Neural progenitor cell (in vitro differentiated cells): Measurements from ENCODE around the gene INMT. TPM values are rescaled to one million over a fixed set of nuclear protein-coding genes. Genes with fewer than 3 reads are reported as not detected.

ENCODE experiments used
- DNase-seq: peaks from one replicate; pipeline ENCODE4 v3.0.0-alpha.2; 2016; ENCODE audit warnings: low spot score
- H2AFZ ChIP-seq: fragments of 200-600 bp; sonication (generic); replicated peaks from 2 replicates; pipeline ENCODE4 v1.6.1; 2016; ENCODE audit warnings: antibody characterized with exemption
- H3F3A ChIP-seq: fragments of 200-600 bp; sonication (generic); 2 replicates; pipeline ENCODE4 v1.6.1; 2016; ENCODE audit warnings: antibody characterized with exemption, low read depth
- H3K27ac ChIP-seq: fragments of 200-600 bp; sonication (generic); 2 replicates; pipeline ENCODE4 v1.5.1; 2016; ENCODE audit warnings: mild to moderate bottlenecking
- H3K27me3 ChIP-seq: fragments of 200-600 bp; sonication (generic); 2 replicates; pipeline ENCODE4 v1.6.1; 2016; ENCODE audit warnings: mild to moderate bottlenecking, moderate library complexity
- H3K36me3 ChIP-seq: fragments of 200-600 bp; sonication (generic); 2 replicates; pipeline ENCODE4 v1.5.1; 2016
- H3K4me1 ChIP-seq: fragments of 200-600 bp; sonication (generic); 2 replicates; pipeline ENCODE4 v1.6.1; 2016; ENCODE audit warnings: mixed run types
- H3K4me2 ChIP-seq: fragments of 200-600 bp; sonication (generic); 2 replicates; pipeline ENCODE4 v1.6.1; 2016
- H3K4me3 ChIP-seq: fragments of 200-600 bp; sonication (generic); 2 replicates; pipeline ENCODE4 v1.5.1; 2016
- H3K79me2 ChIP-seq: fragments of 200-600 bp; sonication (generic); 2 replicates; pipeline ENCODE4 v1.6.1; 2016; ENCODE audit warnings: low read depth
- H3K9ac ChIP-seq: fragments of 200-600 bp; sonication (generic); 2 replicates; pipeline ENCODE4 v1.6.1; 2016
- H3K9me3 ChIP-seq: fragments of 200-600 bp; sonication (generic); 2 replicates; pipeline ENCODE4 v1.5.1; 2016; ENCODE audit warnings: low read depth
- H4K20me1 ChIP-seq: fragments of 200-600 bp; sonication (generic); 2 replicates; pipeline ENCODE4 v1.6.1; 2016; ENCODE audit warnings: low read depth
- H3K27ac Mint-ChIP-seq: 3 replicates; pipeline ENCODE4 v1.8.0; 2021; ENCODE audit warnings: mixed read lengths
- H3K27me3 Mint-ChIP-seq: 2 replicates; pipeline ENCODE4 v1.8.0; 2022; ENCODE audit warnings: low read depth, mild to moderate bottlenecking, inconsistent platforms, moderate library complexity, mixed read lengths; ENCODE audit not compliant: insufficient read depth
- H3K36me3 Mint-ChIP-seq: 3 replicates; pipeline ENCODE4 v1.8.0; 2021; ENCODE audit warnings: mixed read lengths
- H3K4me1 Mint-ChIP-seq: 3 replicates; pipeline ENCODE4 v1.8.0; 2021; ENCODE audit warnings: mixed read lengths
- H3K4me3 Mint-ChIP-seq: 3 replicates; pipeline ENCODE4 v1.8.0; 2021; ENCODE audit warnings: mild to moderate bottlenecking, moderate library complexity, mixed read lengths
- H3K9me3 Mint-ChIP-seq: 3 replicates; pipeline ENCODE4 v1.8.0; 2020; ENCODE audit warnings: mixed read lengths
- EZH2 ChIP-seq: fragments of 200-600 bp; sonication (generic); IDR thresholded peaks from 2 replicates; pipeline ENCODE4 v1.6.1; 2017; ENCODE audit warnings: antibody characterized with exemption, mild to moderate bottlenecking, moderate library complexity
- EZH2phosphoT487 ChIP-seq: fragments of 200-600 bp; sonication (generic); IDR thresholded peaks from 2 replicates; pipeline ENCODE4 v1.6.1; 2017; ENCODE audit warnings: antibody characterized with exemption
- total RNA-seq: library from RNA; depleted of rRNA; stranded (reverse); fragments of >200 nt; gene quantifications from 2 replicates; pipeline ENCODE4 v1.2.3, GENCODE V29; 2015; ENCODE audit warnings: low replicate concordance
- TF ChIP-seq, protein P1 (sequence below): fragments of 200-600 bp; sonication (generic); IDR thresholded peaks from 2 replicates; pipeline ENCODE4 v1.5.1; 2017; ENCODE audit warnings: antibody characterized with exemption, mild to moderate bottlenecking

Gene INMT
- total RNA-seq, 1 donor from 2014 or later, result 5.0 TPM

DNA sequence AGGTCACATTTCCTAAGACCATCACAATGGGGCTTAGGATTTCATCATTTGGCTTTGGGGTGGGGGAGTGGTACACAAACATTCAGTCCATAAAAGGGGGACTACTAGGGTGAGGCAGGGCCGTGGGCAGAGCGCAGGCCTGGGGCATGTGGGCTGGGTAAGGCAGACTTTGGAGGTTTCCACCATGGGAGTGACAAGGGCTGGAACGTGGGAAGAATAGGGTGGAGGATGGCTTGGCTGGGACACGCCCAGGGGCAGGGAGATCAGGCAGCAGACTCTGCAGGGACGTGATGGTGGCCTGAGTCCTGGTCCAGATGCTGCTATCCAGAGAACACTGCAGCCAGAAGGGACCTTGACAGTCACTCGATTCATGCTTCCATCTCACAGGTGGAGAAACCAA, 45.0 kb upstream of the INMT start:
- H3F3A ChIP-seq, result no peaks in the 10 kb centered on the region
- peak overlapping the region; percentile 76 for H3K27ac Mint-ChIP-seq

DNA sequence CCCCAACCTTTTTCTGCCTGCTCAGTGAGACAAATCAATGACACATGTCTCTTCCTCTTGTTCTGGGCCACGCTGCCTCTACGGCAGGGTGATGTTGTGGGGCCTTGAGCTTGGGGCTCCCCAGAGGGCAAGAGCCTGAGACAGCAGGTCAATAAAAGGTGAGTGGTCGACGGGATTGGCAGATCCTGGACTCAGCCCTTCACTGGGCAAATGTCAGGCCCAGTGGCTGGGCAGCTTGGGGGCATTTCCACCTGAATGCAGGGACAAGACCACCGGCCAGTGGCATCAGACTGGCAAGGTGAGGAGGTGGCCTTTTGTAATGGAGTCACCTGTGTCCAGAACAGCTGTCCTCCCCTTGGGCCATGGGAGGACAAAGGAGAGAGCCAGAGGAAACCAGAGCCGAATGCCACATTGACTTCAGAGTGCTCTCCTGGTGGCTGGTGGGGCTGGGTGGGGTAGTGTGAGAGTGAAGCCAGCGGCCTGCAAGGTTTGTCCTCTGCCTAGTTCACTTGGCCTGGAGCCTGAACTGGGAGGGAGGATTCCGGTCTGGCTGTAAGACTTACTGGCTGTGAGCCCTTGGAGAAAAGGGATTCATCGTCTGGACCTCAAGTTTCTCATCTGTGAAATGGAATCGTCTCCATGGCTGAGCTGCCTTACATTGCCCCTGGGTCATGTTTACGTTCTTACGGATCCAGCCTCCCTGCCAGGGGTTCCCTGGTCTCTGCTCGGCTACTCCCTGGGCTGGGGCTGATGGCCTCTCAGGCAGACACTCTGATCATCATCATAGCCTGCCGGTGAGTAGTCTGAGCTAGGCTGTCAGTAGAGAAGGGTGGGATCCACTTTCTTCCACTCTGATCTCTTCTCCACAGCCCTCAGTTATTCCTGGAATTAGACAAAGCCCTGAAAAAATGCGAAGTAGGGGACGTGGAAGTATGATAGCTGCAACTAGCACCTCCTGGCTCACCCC, 44.3 kb upstream of the INMT start:
- H3K27me3 Mint-ChIP-seq, result peaks cover 2% of the 10 kb centered on the region
- Histone ChIP-seq H3K27me3 (no peaks in the 10 kb centered on the region), H4K20me1 (no peaks in the 10 kb centered on the region), H3K4me1 (peaks cover 4% of the 10 kb centered on the region), H3F3A (no peaks in the 10 kb centered on the region), H3K4me3 (no peak overlapping the region), H3K27ac (no peak overlapping the region), H3K79me2 (no peaks in the 10 kb centered on the region), H3K9ac (no peak overlapping the region), H3K9me3 (no peaks in the 10 kb centered on the region), H2AFZ (no peak overlapping the region), H3K4me2 (no peak overlapping the region), H3K36me3 (no peaks in the 10 kb centered on the region)
- H3K36me3 Mint-ChIP-seq, result no peaks in the 10 kb centered on the region
- TF ChIP-seq, protein P1, sequence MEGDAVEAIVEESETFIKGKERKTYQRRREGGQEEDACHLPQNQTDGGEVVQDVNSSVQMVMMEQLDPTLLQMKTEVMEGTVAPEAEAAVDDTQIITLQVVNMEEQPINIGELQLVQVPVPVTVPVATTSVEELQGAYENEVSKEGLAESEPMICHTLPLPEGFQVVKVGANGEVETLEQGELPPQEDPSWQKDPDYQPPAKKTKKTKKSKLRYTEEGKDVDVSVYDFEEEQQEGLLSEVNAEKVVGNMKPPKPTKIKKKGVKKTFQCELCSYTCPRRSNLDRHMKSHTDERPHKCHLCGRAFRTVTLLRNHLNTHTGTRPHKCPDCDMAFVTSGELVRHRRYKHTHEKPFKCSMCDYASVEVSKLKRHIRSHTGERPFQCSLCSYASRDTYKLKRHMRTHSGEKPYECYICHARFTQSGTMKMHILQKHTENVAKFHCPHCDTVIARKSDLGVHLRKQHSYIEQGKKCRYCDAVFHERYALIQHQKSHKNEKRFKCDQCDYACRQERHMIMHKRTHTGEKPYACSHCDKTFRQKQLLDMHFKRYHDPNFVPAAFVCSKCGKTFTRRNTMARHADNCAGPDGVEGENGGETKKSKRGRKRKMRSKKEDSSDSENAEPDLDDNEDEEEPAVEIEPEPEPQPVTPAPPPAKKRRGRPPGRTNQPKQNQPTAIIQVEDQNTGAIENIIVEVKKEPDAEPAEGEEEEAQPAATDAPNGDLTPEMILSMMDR, result no peak
- TF ChIP-seq EZH2phosphoT487 (no peak), EZH2 (no peak)
- no peaks in the 10 kb centered on the region for H3K9me3 Mint-ChIP-seq
- H3K4me1 Mint-ChIP-seq, result peaks cover 14% of the 10 kb centered on the region
- peak overlapping the region; percentile 66 for H3K27ac Mint-ChIP-seq
- no peak for DNase-seq
- H3K4me3 Mint-ChIP-seq, result peak overlapping the region; percentile 48

More for the DNA sequence above, 45.0 kb upstream of the INMT start:
- Histone ChIP-seq H3K27me3 (no peaks in the 10 kb centered on the region), H4K20me1 (no peaks in the 10 kb centered on the region), H3K4me2 (no peak overlapping the region), H3K9me3 (no peaks in the 10 kb centered on the region), H3K79me2 (no peaks in the 10 kb centered on the region), H3K27ac (no peak overlapping the region), H3K36me3 (no peaks in the 10 kb centered on the region), H3K4me3 (no peak overlapping the region), H3K9ac (no peak overlapping the region), H2AFZ (no peak overlapping the region), H3K4me1 (peaks cover 4% of the 10 kb centered on the region)
- Mint-ChIP-seq H3K27me3 (peaks cover 2% of the 10 kb centered on the region), H3K36me3 (no peaks in the 10 kb centered on the region), H3K9me3 (no peaks in the 10 kb centered on the region), H3K4me3 (no peak overlapping the region), H3K4me1 (peaks cover 14% of the 10 kb centered on the region)
- no peak for DNase-seq
- no peak for TF ChIP-seq EZH2
- TF ChIP-seq, protein P1, result no peak
- no peak for TF ChIP-seq EZH2phosphoT487

DNA sequence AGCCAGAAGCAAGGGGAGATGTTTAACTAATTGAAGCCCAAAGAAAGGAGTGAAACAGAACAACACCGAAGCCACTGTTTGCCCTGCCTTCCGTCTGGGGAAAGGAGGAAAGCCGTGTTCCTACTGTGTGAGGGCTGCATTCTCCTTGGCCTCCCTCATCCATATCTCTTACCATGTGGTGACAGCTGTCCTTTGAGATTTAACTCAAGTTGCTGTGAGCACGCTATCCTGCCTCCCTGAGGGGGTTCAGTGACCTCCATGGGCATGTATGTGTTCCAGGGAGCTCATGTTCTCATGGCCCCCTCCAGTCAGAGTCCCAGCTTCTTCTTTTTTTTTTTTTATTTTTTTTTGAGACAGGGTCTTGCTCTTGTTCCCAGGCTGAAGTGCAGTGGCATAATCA, 43.5 kb upstream of the INMT start:
- no peak for TF ChIP-seq EZH2
- TF ChIP-seq, protein P1, result no peak
- no peak for TF ChIP-seq EZH2phosphoT487
- Mint-ChIP-seq H3K27me3 (peaks cover 5% of the 10 kb centered on the region), H3K4me3 (no peak overlapping the region), H3K9me3 (no peaks in the 10 kb centered on the region), H3K36me3 (no peaks in the 10 kb centered on the region), H3K4me1 (peaks cover 7% of the 10 kb centered on the region), H3K27ac (no peak overlapping the region)
- Histone ChIP-seq H3K4me2 (no peak overlapping the region), H3K27ac (no peak overlapping the region), H3K27me3 (no peaks in the 10 kb centered on the region), H3K9me3 (no peaks in the 10 kb centered on the region), H3F3A (no peaks in the 10 kb centered on the region), H2AFZ (no peak overlapping the region), H3K4me1 (peaks cover 4% of the 10 kb centered on the region), H3K79me2 (no peaks in the 10 kb centered on the region), H3K36me3 (no peaks in the 10 kb centered on the region), H3K9ac (no peak overlapping the region), H3K4me3 (no peak overlapping the region), H4K20me1 (no peaks in the 10 kb centered on the region)
- DNase-seq, result no peak
